ENCODE measurements around the gene VASP. TPM values are rescaled to one million over a fixed set of nuclear protein-coding genes. Genes with fewer than 3 reads are reported as not detected.

Gene VASP
- total and polyA plus RNA-seq, 2 donors (not counting 1 experiment from before 2014, with no cell fraction given): 79.5 to 108 TPM

DNA sequence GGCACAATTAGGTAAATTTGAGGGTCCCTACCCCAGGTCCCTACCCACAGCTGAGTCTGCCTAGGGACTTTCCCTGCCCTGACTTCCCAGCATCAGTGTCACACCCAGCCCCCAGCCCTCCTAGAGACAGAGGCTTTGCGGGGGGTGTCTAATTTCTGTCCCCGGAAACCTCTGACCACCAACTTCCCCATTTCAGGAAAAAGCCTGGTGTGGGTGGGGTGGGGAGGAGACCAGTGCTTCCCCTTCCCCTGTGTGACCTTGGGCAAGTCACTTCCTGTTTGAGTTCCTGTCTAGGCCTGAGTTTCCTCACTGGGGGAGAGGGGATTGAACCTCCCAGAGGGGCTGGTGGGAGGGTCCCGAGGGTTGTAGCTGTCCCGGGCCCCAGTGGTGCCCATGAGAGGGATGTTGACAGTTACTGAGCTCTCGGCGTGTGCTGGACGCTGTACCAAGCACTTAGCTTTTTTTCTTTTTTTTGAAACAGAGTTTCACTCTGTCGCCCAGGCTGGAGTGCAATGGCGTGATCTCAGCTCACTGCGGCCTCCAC, 7.9 kb downstream of the VASP start:
- Histone ChIP-seq H3K4me2 (replicated peaks; ENCODE audit: low read depth, low read length, poor library complexity, severe bottlenecking) (peak overlapping the region; percentile 67), H3K4me3 (ENCODE audit: control extremely low read depth in 1 of 5, extremely low read depth in 1 of 5, insufficient read depth in 1 of 5, low read depth in 2 of 5, low read length in 4 of 5) (peak overlapping the region; percentile 4 to 57 (median 29)), H3K27ac (ENCODE audit: low read length in 2 of 2) (peak overlapping the region; percentile 76 to 91), H3K9ac (ENCODE audit: low read length) (peak overlapping the region; percentile 18), H3K4me1 (ENCODE audit: control insufficient read depth in 2 of 2, insufficient read depth in 2 of 2, low read length in 2 of 2) (peaks cover 62 to 64% of the 10 kb centered on the region in 2 donors), H3K79me2 (ENCODE audit: control insufficient read depth, insufficient read depth, low read length) (peaks cover 62% of the 10 kb centered on the region), H3K27me3 (replicated peaks in 1 of 4; ENCODE audit: control extremely low read depth in 1 of 4, control insufficient read depth in 3 of 4, insufficient read depth in 4 of 4, low read length in 3 of 4) (no peaks in the 10 kb centered on the region), H3K9me3 (ENCODE audit: control extremely low read depth in 1 of 3, control insufficient read depth in 2 of 3, insufficient read depth in 1 of 3, low read length in 2 of 3) (no peaks in the 10 kb centered on the region), H2AFZ (ENCODE audit: insufficient read depth, low read depth, low read length, poor library complexity, severe bottlenecking) (no peak overlapping the region), H4K20me1 (ENCODE audit: control insufficient read depth, insufficient read depth, low read length, poor library complexity, severe bottlenecking) (peaks cover 49% of the 10 kb centered on the region), H3K36me3 (replicated peaks in 1 of 2; ENCODE audit: control extremely low read depth in 1 of 2, control insufficient read depth in 1 of 2, extremely low read depth in 1 of 2, insufficient read depth in 2 of 2, low read length in 1 of 2) (peaks cover 0 to 18% of the 10 kb centered on the region in 2 experiments)
- ATAC-seq (ENCODE audit: low read depth) (peak; percentile 75), DNase-seq (peak; percentile 89)
- POLR2A ChIA-PET: interaction anchor here (0.6 to 0.8 kb wide), 5 partner anchors 14 to 273 kb away, joined by 3 to 4 read pairs (median 3); partner anchors contain the start of gene PPM1N
- TF ChIP-seq, protein P1, sequence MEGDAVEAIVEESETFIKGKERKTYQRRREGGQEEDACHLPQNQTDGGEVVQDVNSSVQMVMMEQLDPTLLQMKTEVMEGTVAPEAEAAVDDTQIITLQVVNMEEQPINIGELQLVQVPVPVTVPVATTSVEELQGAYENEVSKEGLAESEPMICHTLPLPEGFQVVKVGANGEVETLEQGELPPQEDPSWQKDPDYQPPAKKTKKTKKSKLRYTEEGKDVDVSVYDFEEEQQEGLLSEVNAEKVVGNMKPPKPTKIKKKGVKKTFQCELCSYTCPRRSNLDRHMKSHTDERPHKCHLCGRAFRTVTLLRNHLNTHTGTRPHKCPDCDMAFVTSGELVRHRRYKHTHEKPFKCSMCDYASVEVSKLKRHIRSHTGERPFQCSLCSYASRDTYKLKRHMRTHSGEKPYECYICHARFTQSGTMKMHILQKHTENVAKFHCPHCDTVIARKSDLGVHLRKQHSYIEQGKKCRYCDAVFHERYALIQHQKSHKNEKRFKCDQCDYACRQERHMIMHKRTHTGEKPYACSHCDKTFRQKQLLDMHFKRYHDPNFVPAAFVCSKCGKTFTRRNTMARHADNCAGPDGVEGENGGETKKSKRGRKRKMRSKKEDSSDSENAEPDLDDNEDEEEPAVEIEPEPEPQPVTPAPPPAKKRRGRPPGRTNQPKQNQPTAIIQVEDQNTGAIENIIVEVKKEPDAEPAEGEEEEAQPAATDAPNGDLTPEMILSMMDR (IDR thresholded peaks at IDR 0.05): no peak
- no peak for TF ChIP-seq EZH2 (IDR thresholded peaks at IDR 0.05; ENCODE audit: borderline replicate concordance, insufficient read depth, low read depth, low read length, poor library complexity, severe bottlenecking)
- peak overlapping the region; percentile 74 for H3K4me3 Mint-ChIP-seq
- CTCF ChIA-PET: interaction anchor here (0.5 to 2.4 kb wide), 14 partner anchors 7 to 167 kb away, joined by 3 to 14 read pairs (median 4); partner anchors contain the start of genes RTN2 and VASP
- peak overlapping the region; percentile 87 for H3K27ac Mint-ChIP-seq
- 7% methylated on average over 7 of the region's 10 CpGs for WGBS (ENCODE audit: insufficient coverage)
- H3K4me1 Mint-ChIP-seq: peaks cover 63% of the 10 kb centered on the region
- no peaks in the 10 kb centered on the region for H3K27me3 Mint-ChIP-seq
- intact Hi-C loops (cut with micrococcal nuclease): loop anchor here (1.0 kb wide), 1 partner anchor 8 kb away; the partner anchor contains the start of gene VASP
- H3K9me3 Mint-ChIP-seq (ENCODE audit: insufficient read depth): no peaks in the 10 kb centered on the region
